CD4-positive, alpha-beta T cell (primary cell): ENCODE measurements around the gene RIOK1. TPM values are rescaled to one million over a fixed set of nuclear protein-coding genes. Genes with fewer than 3 reads are reported as not detected.
"Not testable (repeated sequence)": the region's sequence is repeated elsewhere in the genome, so short reads cannot be mapped to it uniquely, and the experiment has no call there.

Experiments
- ATAC-seq: fragments of 200-7000 bp; cut with Tn5 transposase; one replicate; pipeline ENCODE4 v1.10.0; 2022; ENCODE audit warnings: mild to moderate bottlenecking; ENCODE audit not compliant: poor library complexity
- CTCF ChIA-PET: fragments of 350-600 bp; sonication (Branson Sonifier 250); formaldehyde crosslinking; loops from one replicate; lab custom pipeline; 2021; ENCODE audit warnings: antibody characterized with exemption, inconsistent platforms; lab: Charles Lee
- POLR2A ChIA-PET: fragments of 350-600 bp; sonication (Branson Sonifier 250); formaldehyde crosslinking; loops from one replicate; lab custom pipeline; 2021; ENCODE audit warnings: antibody characterized with exemption, inconsistent platforms; lab: Charles Lee
- DNase-seq, 14 experiments: peaks; one replicate each; pipeline ENCODE4 v3.0.0-alpha.2; 2013 to 2020; ENCODE audit warnings: mixed read lengths in 2 of 14
- H3K27ac ChIP-seq, 2 donors: one replicate each; pipeline versions ENCODE4 v1.5.1 to v1.7.0; 2013; ENCODE audit warnings: low read length in 2 of 2, low read depth in 1 of 2, mild to moderate bottlenecking in 1 of 2
- H3K27me3 ChIP-seq, 2 experiments: 1 replicate in 1 of 2; 2 replicates in 1 of 2; pipeline versions ENCODE4 v1.6.1 to v1.7.0; 2013; ENCODE audit warnings: low read length in 2 of 2, control low read depth in 1 of 2, mild to moderate bottlenecking in 1 of 2, moderate library complexity in 1 of 2; ENCODE audit not compliant: insufficient read depth in 2 of 2, control insufficient read depth in 1 of 2
- H3K36me3 ChIP-seq: one replicate; pipeline ENCODE4 v1.6.1; 2013; ENCODE audit warnings: low read length, control low read depth; ENCODE audit not compliant: insufficient read depth
- H3K4me1 ChIP-seq: one replicate; pipeline ENCODE4 v1.6.1; 2013; ENCODE audit warnings: low read length, control low read depth; ENCODE audit not compliant: insufficient read depth
- H3K4me3 ChIP-seq: one replicate; pipeline ENCODE4 v1.5.1; 2013; ENCODE audit warnings: mild to moderate bottlenecking, low read length, moderate library complexity
- H3K9me3 ChIP-seq, 2 experiments: 1 replicate in 1 of 2; 2 replicates in 1 of 2; pipeline versions ENCODE4 v1.6.1 to v1.7.0; 2013; ENCODE audit warnings: low read length in 2 of 2, mild to moderate bottlenecking in 2 of 2, control low read depth in 1 of 2, moderate library complexity in 1 of 2; ENCODE audit not compliant: control insufficient read depth in 1 of 2, insufficient read depth in 1 of 2
- H3K27ac Mint-ChIP-seq: one replicate; pipeline ENCODE4 v1.8.0; 2020; ENCODE audit warnings: mixed read lengths
- H3K27me3 Mint-ChIP-seq: one replicate; pipeline ENCODE4 v1.8.0; 2021; ENCODE audit warnings: mixed read lengths
- H3K36me3 Mint-ChIP-seq: one replicate; pipeline ENCODE4 v1.8.0; 2021; ENCODE audit warnings: low read depth, mixed read lengths
- H3K4me1 Mint-ChIP-seq: one replicate; pipeline ENCODE4 v1.8.0; 2021; ENCODE audit warnings: low read depth, mixed read lengths
- H3K4me3 Mint-ChIP-seq: one replicate; pipeline ENCODE4 v1.8.0; 2020; ENCODE audit warnings: mild to moderate bottlenecking, mixed read lengths
- H3K9me3 Mint-ChIP-seq: one replicate; pipeline ENCODE4 v1.8.0; 2020; ENCODE audit warnings: mixed read lengths
- intact Hi-C, 2 experiments: fragments of 100-400 bp; cut with DNase I in 1 of 2; cut with micrococcal nuclease in 1 of 2; formaldehyde crosslinking; loops; one replicate each; pipeline versions ENCODE4 v1.15.1 to v1.9.0; 2023 to 2025; cut with DNase I, micrococcal nuclease
- total RNA-seq, 174 experiments: library from RNA in 2 of 174; stranded (reverse) in 2 of 174; gene quantifications; one replicate each; pipeline ENCODE4 v1.2.3 and lab custom pipeline; 2021 to 2026
- TF ChIP-seq, protein P1 (sequence below): fragments of 200-600 bp; IDR thresholded peaks from one replicate; pipeline ENCODE4 v1.8.0; 2022; ENCODE audit warnings: antibody characterized with exemption, mild to moderate bottlenecking

Gene RIOK1
- total RNA-seq, 2 experiments from 2014 or later, result 25.5 to 28.1 TPM

DNA sequence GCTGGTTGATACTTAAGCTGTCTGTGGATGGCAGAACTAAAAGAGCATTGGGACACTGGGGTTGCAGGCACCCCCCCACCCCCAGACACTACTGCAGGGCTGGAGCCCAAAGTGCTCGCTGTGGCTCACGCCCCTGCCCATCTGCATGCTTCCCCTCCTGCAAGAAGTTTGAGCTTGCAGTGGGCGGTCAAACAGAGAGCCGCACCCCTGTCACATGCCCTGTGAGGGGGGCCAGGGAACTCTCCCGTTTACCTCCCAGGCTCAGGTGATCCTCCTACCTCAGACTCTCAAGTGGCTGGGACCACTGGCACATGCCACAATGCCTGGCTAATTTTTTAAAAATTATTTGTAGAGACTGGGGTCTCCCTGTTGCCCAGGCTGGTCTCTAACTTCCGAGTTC, 63.3 kb downstream of the RIOK1 start:
- Histone ChIP-seq H3K27me3 (no peaks in the 10 kb centered on the region), H3K36me3 (no peaks in the 10 kb centered on the region), H3K4me3 (no peak overlapping the region), H3K4me1 (no peaks in the 10 kb centered on the region), H3K9me3 (peaks cover 0 to 8% of the 10 kb centered on the region in 2 experiments), H3K27ac (no peak overlapping the region)
- no peak overlapping the region for H3K4me3 Mint-ChIP-seq
- ATAC-seq, result no peak
- H3K4me1 Mint-ChIP-seq, result no peaks in the 10 kb centered on the region
- H3K9me3 Mint-ChIP-seq, result no peaks in the 10 kb centered on the region
- TF ChIP-seq, protein P1, sequence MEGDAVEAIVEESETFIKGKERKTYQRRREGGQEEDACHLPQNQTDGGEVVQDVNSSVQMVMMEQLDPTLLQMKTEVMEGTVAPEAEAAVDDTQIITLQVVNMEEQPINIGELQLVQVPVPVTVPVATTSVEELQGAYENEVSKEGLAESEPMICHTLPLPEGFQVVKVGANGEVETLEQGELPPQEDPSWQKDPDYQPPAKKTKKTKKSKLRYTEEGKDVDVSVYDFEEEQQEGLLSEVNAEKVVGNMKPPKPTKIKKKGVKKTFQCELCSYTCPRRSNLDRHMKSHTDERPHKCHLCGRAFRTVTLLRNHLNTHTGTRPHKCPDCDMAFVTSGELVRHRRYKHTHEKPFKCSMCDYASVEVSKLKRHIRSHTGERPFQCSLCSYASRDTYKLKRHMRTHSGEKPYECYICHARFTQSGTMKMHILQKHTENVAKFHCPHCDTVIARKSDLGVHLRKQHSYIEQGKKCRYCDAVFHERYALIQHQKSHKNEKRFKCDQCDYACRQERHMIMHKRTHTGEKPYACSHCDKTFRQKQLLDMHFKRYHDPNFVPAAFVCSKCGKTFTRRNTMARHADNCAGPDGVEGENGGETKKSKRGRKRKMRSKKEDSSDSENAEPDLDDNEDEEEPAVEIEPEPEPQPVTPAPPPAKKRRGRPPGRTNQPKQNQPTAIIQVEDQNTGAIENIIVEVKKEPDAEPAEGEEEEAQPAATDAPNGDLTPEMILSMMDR, result no peak
- DNase-seq, result no peak
- no peak overlapping the region for H3K27ac Mint-ChIP-seq
- ChIA-PET POLR2A (no interaction called here), CTCF (no interaction called here)
- intact Hi-C loops, result no loop called here
- H3K36me3 Mint-ChIP-seq, result no peaks in the 10 kb centered on the region
- H3K27me3 Mint-ChIP-seq, result peaks cover 12% of the 10 kb centered on the region

DNA sequence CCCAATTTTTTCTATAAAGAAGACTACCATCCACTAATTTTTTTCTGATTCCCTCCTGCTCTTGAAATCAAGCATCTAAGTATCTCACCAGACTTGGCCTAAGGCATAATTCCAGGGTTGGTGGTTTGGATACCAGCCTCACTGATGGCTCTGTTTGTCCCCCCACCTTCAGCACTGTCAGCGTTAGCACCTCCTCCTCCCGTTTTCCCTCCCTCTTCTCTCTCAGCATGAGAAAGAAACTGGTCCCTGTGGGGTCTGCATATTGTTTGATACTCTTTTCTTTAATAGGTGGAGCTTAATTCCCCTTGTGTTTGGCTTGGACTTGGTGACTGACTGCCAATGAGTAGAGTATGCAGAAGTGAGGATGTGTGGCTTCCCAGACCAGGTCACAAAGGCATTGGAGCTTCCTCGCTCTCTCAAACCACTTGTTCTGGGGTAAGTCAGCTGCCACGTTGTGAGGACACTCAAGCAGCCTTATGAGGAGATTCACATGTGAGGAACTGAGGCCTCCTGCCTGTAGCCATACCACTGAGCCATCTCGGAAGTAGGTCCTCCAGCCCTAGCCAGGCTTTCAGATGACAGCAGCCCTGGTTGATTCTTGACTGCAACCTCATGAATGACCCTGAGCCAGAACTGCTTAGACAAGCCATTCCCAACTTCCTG, 65.2 kb downstream of the RIOK1 start:
- intact Hi-C loops, result no loop called here
- no peak overlapping the region for H3K27ac ChIP-seq
- no peak for DNase-seq
- peaks cover 0 to 8% of the 10 kb centered on the region in 2 experiments for H3K9me3 ChIP-seq
- no peaks in the 10 kb centered on the region for H3K36me3 ChIP-seq
- Mint-ChIP-seq H3K36me3 (no peaks in the 10 kb centered on the region), H3K9me3 (no peaks in the 10 kb centered on the region), H3K27ac (no peak overlapping the region), H3K4me1 (no peaks in the 10 kb centered on the region), H3K4me3 (no peak overlapping the region), H3K27me3 (peaks cover 12% of the 10 kb centered on the region)
- CTCF ChIA-PET, result interaction anchor here (0.5 kb wide), 1 partner anchor 53 kb away, joined by 4 read pairs; no protein-coding TSS in a partner anchor
- no peaks in the 10 kb centered on the region for H3K4me1 ChIP-seq
- H3K27me3 ChIP-seq, result no peaks in the 10 kb centered on the region
- POLR2A ChIA-PET, result no interaction called here
- TF ChIP-seq, protein P1, result no peak
- no peak overlapping the region for H3K4me3 ChIP-seq
- no peak for ATAC-seq

DNA sequence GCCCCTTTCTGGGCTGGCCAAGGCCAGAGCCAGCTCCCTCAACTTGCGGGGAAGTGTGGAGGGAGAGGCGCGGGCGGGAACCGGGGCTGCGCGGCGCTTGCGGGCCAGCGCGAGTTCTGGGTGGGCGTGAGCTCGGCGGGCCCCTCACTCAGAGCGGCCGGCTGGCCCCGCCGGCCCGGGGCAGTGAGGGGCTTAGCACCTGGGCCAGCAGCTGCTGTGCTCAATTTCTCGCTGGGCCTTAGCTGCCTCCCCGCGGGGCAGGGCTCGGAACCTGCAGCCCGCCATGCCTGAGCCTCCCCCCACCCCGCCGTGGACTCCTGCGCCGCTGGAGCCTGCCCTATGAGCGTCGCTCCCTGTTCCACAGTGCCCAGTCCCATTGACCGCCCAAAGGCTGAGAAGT, 66.7 kb downstream of the RIOK1 start:
- H3K4me3 ChIP-seq, POLR2A ChIA-PET, CTCF ChIA-PET, H3K4me1 ChIP-seq, H3K36me3 Mint-ChIP-seq, H3K4me3 Mint-ChIP-seq, H3K4me1 Mint-ChIP-seq, H3K27ac ChIP-seq, H3K27ac Mint-ChIP-seq, H3K9me3 ChIP-seq, intact Hi-C loops, DNase-seq, H3K9me3 Mint-ChIP-seq, H3K36me3 ChIP-seq, ATAC-seq, H3K27me3 ChIP-seq: not testable (repeated sequence)
- peaks cover 12% of the 10 kb centered on the region for H3K27me3 Mint-ChIP-seq

DNA sequence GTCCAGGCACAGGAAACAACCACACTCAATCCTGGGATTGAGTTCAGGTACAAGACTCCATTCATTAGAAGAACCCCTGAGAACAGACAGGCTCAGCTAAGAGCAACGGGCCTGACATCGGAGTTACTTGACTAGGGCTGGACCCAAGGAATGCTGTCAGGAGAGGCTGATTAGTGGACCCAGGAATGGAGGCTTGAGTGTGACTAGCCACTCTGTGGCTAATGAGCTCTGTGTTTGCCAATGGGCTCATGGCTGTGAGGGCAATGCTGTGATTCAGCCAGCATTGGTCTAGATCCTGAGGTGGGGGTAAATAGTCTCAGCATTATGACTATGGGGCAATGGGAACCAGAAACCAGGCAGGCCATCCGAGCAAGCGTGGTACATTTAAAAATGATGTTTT, 71.8 kb downstream of the RIOK1 start:
- Mint-ChIP-seq H3K4me3 (no peak overlapping the region), H3K9me3 (no peaks in the 10 kb centered on the region), H3K36me3 (no peaks in the 10 kb centered on the region), H3K27ac (no peak overlapping the region), H3K4me1 (no peaks in the 10 kb centered on the region), H3K27me3 (peaks cover 7% of the 10 kb centered on the region)
- peaks cover 0 to 3% of the 10 kb centered on the region in 2 experiments for H3K9me3 ChIP-seq
- no peaks in the 10 kb centered on the region for H3K4me1 ChIP-seq
- H3K27ac ChIP-seq, result no peak overlapping the region
- POLR2A ChIA-PET, result no interaction called here
- TF ChIP-seq, protein P1, result no peak
- no peaks in the 10 kb centered on the region for H3K27me3 ChIP-seq
- no peak for DNase-seq
- intact Hi-C loops, result no loop called here
- H3K36me3 ChIP-seq, result no peaks in the 10 kb centered on the region
- no peak for ATAC-seq
- no peak overlapping the region for H3K4me3 ChIP-seq
- CTCF ChIA-PET, result no interaction called here
